ENCODE data around the gene CEP63. TPM values are rescaled to one million over a fixed set of nuclear protein-coding genes. Genes with fewer than 3 reads are reported as not detected.

CEP63 gene
- total and polyA plus RNA-seq, 2 of the 8 experiments (the other 6 are each of a cell fraction or from before 2014, with no cell fraction given): 5.3 to 18.2 TPM

DNA sequence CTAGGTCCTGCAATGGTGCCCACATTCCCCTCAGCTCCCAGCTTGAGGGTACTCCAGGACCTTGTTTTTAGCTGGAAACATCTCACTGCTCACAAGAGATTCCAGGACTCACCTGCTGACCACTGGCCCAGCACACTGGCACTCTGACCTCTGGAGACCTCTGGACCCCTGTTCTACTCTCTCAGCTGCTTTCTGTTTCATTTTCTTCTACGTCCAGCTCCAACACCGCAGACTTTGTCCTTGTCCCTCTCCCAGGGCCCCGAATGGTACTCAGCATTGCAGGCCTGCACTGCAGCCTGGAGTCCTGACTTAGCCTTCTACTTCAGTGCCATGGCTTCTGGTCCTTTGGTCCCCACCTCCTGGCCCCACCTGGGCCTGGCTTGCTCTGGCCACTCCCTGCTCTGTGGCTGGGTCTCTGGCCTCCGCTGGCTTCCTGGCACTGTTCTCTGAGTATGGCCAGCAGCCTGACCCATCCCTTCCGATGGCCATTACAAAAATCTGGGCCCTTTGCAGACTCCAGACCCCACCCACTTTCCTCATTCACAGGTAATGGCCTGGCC lies 137.0 kb downstream of the CEP63 start (continued):
- TF ChIP-seq, protein P1, sequence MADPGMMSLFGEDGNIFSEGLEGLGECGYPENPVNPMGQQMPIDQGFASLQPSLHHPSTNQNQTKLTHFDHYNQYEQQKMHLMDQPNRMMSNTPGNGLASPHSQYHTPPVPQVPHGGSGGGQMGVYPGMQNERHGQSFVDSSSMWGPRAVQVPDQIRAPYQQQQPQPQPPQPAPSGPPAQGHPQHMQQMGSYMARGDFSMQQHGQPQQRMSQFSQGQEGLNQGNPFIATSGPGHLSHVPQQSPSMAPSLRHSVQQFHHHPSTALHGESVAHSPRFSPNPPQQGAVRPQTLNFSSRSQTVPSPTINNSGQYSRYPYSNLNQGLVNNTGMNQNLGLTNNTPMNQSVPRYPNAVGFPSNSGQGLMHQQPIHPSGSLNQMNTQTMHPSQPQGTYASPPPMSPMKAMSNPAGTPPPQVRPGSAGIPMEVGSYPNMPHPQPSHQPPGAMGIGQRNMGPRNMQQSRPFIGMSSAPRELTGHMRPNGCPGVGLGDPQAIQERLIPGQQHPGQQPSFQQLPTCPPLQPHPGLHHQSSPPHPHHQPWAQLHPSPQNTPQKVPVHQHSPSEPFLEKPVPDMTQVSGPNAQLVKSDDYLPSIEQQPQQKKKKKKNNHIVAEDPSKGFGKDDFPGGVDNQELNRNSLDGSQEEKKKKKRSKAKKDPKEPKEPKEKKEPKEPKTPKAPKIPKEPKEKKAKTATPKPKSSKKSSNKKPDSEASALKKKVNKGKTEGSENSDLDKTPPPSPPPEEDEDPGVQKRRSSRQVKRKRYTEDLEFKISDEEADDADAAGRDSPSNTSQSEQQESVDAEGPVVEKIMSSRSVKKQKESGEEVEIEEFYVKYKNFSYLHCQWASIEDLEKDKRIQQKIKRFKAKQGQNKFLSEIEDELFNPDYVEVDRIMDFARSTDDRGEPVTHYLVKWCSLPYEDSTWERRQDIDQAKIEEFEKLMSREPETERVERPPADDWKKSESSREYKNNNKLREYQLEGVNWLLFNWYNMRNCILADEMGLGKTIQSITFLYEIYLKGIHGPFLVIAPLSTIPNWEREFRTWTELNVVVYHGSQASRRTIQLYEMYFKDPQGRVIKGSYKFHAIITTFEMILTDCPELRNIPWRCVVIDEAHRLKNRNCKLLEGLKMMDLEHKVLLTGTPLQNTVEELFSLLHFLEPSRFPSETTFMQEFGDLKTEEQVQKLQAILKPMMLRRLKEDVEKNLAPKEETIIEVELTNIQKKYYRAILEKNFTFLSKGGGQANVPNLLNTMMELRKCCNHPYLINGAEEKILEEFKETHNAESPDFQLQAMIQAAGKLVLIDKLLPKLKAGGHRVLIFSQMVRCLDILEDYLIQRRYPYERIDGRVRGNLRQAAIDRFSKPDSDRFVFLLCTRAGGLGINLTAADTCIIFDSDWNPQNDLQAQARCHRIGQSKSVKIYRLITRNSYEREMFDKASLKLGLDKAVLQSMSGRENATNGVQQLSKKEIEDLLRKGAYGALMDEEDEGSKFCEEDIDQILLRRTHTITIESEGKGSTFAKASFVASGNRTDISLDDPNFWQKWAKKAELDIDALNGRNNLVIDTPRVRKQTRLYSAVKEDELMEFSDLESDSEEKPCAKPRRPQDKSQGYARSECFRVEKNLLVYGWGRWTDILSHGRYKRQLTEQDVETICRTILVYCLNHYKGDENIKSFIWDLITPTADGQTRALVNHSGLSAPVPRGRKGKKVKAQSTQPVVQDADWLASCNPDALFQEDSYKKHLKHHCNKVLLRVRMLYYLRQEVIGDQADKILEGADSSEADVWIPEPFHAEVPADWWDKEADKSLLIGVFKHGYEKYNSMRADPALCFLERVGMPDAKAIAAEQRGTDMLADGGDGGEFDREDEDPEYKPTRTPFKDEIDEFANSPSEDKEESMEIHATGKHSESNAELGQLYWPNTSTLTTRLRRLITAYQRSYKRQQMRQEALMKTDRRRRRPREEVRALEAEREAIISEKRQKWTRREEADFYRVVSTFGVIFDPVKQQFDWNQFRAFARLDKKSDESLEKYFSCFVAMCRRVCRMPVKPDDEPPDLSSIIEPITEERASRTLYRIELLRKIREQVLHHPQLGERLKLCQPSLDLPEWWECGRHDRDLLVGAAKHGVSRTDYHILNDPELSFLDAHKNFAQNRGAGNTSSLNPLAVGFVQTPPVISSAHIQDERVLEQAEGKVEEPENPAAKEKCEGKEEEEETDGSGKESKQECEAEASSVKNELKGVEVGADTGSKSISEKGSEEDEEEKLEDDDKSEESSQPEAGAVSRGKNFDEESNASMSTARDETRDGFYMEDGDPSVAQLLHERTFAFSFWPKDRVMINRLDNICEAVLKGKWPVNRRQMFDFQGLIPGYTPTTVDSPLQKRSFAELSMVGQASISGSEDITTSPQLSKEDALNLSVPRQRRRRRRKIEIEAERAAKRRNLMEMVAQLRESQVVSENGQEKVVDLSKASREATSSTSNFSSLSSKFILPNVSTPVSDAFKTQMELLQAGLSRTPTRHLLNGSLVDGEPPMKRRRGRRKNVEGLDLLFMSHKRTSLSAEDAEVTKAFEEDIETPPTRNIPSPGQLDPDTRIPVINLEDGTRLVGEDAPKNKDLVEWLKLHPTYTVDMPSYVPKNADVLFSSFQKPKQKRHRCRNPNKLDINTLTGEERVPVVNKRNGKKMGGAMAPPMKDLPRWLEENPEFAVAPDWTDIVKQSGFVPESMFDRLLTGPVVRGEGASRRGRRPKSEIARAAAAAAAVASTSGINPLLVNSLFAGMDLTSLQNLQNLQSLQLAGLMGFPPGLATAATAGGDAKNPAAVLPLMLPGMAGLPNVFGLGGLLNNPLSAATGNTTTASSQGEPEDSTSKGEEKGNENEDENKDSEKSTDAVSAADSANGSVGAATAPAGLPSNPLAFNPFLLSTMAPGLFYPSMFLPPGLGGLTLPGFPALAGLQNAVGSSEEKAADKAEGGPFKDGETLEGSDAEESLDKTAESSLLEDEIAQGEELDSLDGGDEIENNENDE (IDR thresholded peaks at IDR 0.05; ENCODE audit: insufficient replicate concordance, low read length): no peak
- TF ChIP-seq, protein P2, sequence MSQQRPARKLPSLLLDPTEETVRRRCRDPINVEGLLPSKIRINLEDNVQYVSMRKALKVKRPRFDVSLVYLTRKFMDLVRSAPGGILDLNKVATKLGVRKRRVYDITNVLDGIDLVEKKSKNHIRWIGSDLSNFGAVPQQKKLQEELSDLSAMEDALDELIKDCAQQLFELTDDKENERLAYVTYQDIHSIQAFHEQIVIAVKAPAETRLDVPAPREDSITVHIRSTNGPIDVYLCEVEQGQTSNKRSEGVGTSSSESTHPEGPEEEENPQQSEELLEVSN (IDR thresholded peaks at IDR 0.05): no peak
- no peak for TF ChIP-seq TAF7 (optimal IDR thresholded peaks at IDR 0.05; ENCODE audit: borderline replicate concordance, low read depth, low read length)
- TF ChIP-seq BRCA1 (IDR thresholded peaks at IDR 0.05; ENCODE audit: low read depth, low read length): no peak
- no peak for TF ChIP-seq POLR2A (IDR thresholded peaks at IDR 0.05; ENCODE audit: control extremely low read depth in 1 of 2, low read depth in 2 of 2, low read length in 2 of 2)
- no peak for TF ChIP-seq EGR1 (IDR thresholded peaks at IDR 0.05; ENCODE audit: borderline replicate concordance, low read depth, low read length)
- no peak for TF ChIP-seq KDM5A (IDR thresholded peaks at IDR 0.05; ENCODE audit: low read length)
- TF ChIP-seq TCF12 (IDR thresholded peaks at IDR 0.05; ENCODE audit: low read depth, low read length): no peak

All from H1 (cell line).